ENCODE measurements around the gene CEACAM16. TPM values are rescaled to one million over a fixed set of nuclear protein-coding genes. Genes with fewer than 3 reads are reported as not detected.

The CEACAM16 gene, protein sequence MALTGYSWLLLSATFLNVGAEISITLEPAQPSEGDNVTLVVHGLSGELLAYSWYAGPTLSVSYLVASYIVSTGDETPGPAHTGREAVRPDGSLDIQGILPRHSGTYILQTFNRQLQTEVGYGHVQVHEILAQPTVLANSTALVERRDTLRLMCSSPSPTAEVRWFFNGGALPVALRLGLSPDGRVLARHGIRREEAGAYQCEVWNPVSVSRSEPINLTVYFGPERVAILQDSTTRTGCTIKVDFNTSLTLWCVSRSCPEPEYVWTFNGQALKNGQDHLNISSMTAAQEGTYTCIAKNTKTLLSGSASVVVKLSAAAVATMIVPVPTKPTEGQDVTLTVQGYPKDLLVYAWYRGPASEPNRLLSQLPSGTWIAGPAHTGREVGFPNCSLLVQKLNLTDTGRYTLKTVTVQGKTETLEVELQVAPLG
- 1 to 10 TPM in 1 of 6 donors, under 1 TPM in 3, not detected in 2; 0.16 to 1.0 (median 0.31) TPM for total RNA-seq
- under 1 TPM in 1 of 2 donors, not detected in 1; 0.57 TPM for polyA plus RNA-seq

- Histone ChIP-seq H3K4me3 (no peak within 1 kb of the TSS), H3K27ac (peak within 1 kb of the TSS in 1 of 4 donors; percentile 46), H3K9me3 (no peaks in the 10 kb centered on the region), H3K36me3 (no peaks in the 10 kb centered on the region), H3K4me1 (peaks cover 19 to 23% (median 21%) of the 10 kb centered on the region in 3 donors), H3K27me3 (no peaks in the 10 kb centered on the region)
- DNase-seq (peak in 2 of 6 donors; percentile 59 to 63), ATAC-seq (no peak), FAIRE-seq (no peak)
- intact Hi-C loops (cut with DNase I), result no loop called here
- no peak for TF ChIP-seq CTCF (IDR thresholded peaks at IDR 0.05)
- 71 to 72% methylated on average over 13 of the region's 13 CpGs for WGBS, 2 donors
Observed at GRCh38 chr19:44698492-44699201, at the start of gene CEACAM16. Gene CEACAM16 (plus strand): TSS chr19:44699151. CDS start chr19:44701457, 2,306 bp downstream.

- peak in 1 of 6 donors; percentile 46 for DNase-seq
- H3K36me3 ChIP-seq, result peaks cover 0 to 40% (median 8%) of the 10 kb centered on the region in 3 donors
Observed at GRCh38 chr19:44649578-44650145, 49.3 kb upstream of the CEACAM16 start.

DNA sequence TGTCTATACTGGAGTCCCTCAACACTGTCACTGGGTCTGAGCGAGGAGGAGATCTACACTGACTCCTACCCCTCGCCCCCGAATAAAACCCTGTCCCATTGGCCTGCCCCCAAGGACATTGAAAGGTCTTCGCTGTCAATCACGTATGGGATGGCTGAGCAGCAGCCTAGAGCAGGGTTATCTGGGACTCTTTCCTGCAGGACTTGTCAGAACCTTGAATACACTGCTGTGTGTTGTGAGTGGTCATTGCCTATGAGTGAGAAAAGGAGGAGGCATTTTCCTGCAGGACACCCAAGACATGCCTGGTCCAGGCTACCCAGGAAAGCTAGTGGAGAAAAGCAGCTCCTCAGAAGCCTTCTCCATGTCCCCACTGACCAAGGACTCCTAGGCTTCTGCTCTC lies 45.6 kb upstream of the CEACAM16 start:
- TF ChIP-seq CTCF (IDR thresholded peaks at IDR 0.05), result no peak
- peaks cover 0 to 1% (median 0%) of the 10 kb centered on the region in 3 donors for H3K4me1 ChIP-seq
- intact Hi-C loops (cut with DNase I), result no loop called here
- WGBS, 2 donors, result 81 to 90% methylated on average over 5 of the region's 5 CpGs
- FAIRE-seq, result no peak
- no peak overlapping the region for H3K4me3 ChIP-seq
- H3K9me3 ChIP-seq, result no peaks in the 10 kb centered on the region
- peaks cover 0 to 51% (median 8%) of the 10 kb centered on the region in 3 donors for H3K36me3 ChIP-seq
- H3K27me3 ChIP-seq, result no peaks in the 10 kb centered on the region
- no peak for ATAC-seq
- DNase-seq, result no peak
- no peak overlapping the region for H3K27ac ChIP-seq

More at GRCh38 chr19:44649578-44650145, 49.3 kb upstream of the CEACAM16 start:
- no peak for ATAC-seq
- Histone ChIP-seq H3K9me3 (no peaks in the 10 kb centered on the region), H3K27ac (no peak overlapping the region), H3K27me3 (no peaks in the 10 kb centered on the region), H3K4me3 (no peak overlapping the region), H3K4me1 (peaks cover 0 to 4% (median 0%) of the 10 kb centered on the region in 3 donors)
- no peak for TF ChIP-seq CTCF (IDR thresholded peaks at IDR 0.05)
- WGBS, 2 donors, result 76 to 80% methylated on average over 15 of the region's 15 CpGs
- intact Hi-C loops (cut with DNase I), result no loop called here
- FAIRE-seq, result no peak

- no peaks in the 10 kb centered on the region for H3K9me3 ChIP-seq
- H3K4me3 ChIP-seq, result no peak overlapping the region
- no peaks in the 10 kb centered on the region for H3K27me3 ChIP-seq
- peak; percentile 73 to 92 (median 83) for ATAC-seq
- H3K4me1 ChIP-seq, result no peaks in the 10 kb centered on the region
- intact Hi-C loops (cut with DNase I), result no loop called here
- DNase-seq, result peak; percentile 56 to 82 (median 75)
- TF ChIP-seq CTCF (IDR thresholded peaks at IDR 0.05), result peak; percentile 31 to 52 (median 46)
- 46 to 52% methylated on average over 14 to 16 of the region's 16 CpGs for WGBS, 2 donors
- peaks cover 0 to 58% (median 8%) of the 10 kb centered on the region in 3 donors for H3K36me3 ChIP-seq
- H3K27ac ChIP-seq, result no peak overlapping the region
- FAIRE-seq, result no peak
Observed at GRCh38 chr19:44653977-44654774, 44.8 kb upstream of the CEACAM16 start.
